ENCODE data around the gene MAGEB10. TPM values are rescaled to one million over a fixed set of nuclear protein-coding genes. Genes with fewer than 3 reads are reported as not detected.

MAGEB10 gene
- polyA plus RNA-seq, 1 experiment = not detected

DNA sequence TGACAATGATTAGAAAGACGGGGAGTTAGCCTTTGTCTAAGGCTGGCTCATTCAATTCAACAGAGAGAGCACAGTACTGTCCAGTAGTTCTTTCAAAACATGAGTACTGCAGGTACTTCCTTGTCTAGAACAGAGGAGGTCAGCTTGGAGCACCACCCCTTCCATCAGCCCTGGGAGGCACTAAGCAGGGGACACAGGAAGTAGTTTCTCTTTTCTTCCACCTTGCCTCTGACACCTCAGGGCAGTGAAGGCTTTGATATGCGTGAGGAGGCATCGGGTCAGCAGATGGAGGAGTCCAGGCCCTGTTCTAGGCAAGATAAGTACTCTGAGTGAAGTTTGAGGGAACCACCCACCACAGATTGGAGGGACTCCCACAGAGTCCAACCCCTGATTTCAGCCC, 33.1 kb downstream of the MAGEB10 start:
- H3K36me3 ChIP-seq (ENCODE audit: control insufficient read depth, insufficient read depth, low read length) = no peaks in the 10 kb centered on the region
- no peak overlapping the region for H3K4me3 ChIP-seq (ENCODE audit: low read depth, low read length)
- ChIA-PET POLR2A (no interaction called here), CTCF (no interaction called here)
- DNase-seq (ENCODE audit: low read depth) = no peak
- no peaks in the 10 kb centered on the region for H3K27me3 ChIP-seq (ENCODE audit: control insufficient read depth, insufficient read depth, low read length)
- TF ChIP-seq CTCF (IDR thresholded peaks at IDR 0.05; ENCODE audit: insufficient read depth, low read depth, low read length) = no peak

GRCh38 chrX:27842859-27843258, 35.1 kb downstream of the MAGEB10 start:
- ChIA-PET POLR2A (no interaction called here), CTCF (no interaction called here)
- Histone ChIP-seq H3K4me3 (ENCODE audit: low read depth, low read length) (no peak overlapping the region), H3K36me3 (ENCODE audit: control insufficient read depth, insufficient read depth, low read length) (no peaks in the 10 kb centered on the region), H3K27me3 (ENCODE audit: control insufficient read depth, insufficient read depth, low read length) (no peaks in the 10 kb centered on the region)
- TF ChIP-seq CTCF (IDR thresholded peaks at IDR 0.05; ENCODE audit: insufficient read depth, low read depth, low read length) = no peak
- no peak for DNase-seq (ENCODE audit: low read depth)

DNA sequence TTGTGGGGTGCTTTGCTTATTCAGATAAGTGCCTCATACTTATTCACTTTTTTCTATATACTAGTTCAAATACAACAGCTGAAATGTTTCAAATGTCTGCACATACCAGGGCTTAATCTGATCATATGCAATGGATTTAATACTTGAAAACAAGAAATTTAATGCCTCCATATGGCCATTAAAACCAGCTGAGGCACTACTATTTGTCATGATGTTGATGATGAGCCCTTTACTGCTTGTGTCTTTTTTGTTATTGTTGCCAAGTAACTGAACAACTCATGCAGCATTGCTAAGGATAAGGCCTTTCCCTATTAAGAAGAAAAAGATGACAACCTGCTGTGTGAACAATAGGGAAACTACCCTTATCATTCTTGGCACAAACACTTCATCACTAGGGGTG, 52.5 kb downstream of the MAGEB10 start:
- no peak for DNase-seq (ENCODE audit: low read depth)
- ChIA-PET CTCF (no interaction called here), POLR2A (no interaction called here)

DNA sequence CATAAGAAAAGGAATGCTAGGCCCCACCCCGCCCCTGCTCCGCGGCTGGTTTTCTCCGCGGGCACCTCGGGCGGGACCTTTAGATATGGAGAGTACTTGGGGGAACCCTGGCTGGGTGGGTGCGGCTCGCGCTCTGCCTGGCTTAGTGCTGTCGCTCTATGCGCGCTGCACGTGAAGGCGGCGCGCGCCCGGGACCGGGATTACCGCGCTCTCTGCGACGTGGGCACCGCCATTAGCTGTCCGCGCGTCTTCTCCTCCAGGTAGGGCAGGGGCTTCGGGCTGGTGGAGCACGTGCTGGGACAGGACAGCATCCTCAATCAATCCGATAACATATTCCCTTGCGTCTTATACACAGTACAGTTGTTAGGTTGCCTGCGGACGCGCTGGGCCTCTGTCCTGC, 56.0 kb downstream of the MAGEB10 start:
- no peaks in the 10 kb centered on the region for H3K36me3 ChIP-seq (ENCODE audit: control insufficient read depth, insufficient read depth, low read length)
- no peaks in the 10 kb centered on the region for H3K27me3 ChIP-seq (ENCODE audit: control insufficient read depth, insufficient read depth, low read length)
- no peak overlapping the region for H3K4me3 ChIP-seq (ENCODE audit: low read depth, low read length)
- ChIA-PET CTCF (no interaction called here), POLR2A (no interaction called here)
- no peak for TF ChIP-seq CTCF (IDR thresholded peaks at IDR 0.05; ENCODE audit: insufficient read depth, low read depth, low read length)
- DNase-seq (ENCODE audit: low read depth) = no peak

More for the DNA sequence above, 52.5 kb downstream of the MAGEB10 start:
- no peaks in the 10 kb centered on the region for H3K36me3 ChIP-seq (ENCODE audit: control insufficient read depth, insufficient read depth, low read length)
- TF ChIP-seq CTCF (IDR thresholded peaks at IDR 0.05; ENCODE audit: insufficient read depth, low read depth, low read length) = no peak
- no peaks in the 10 kb centered on the region for H3K27me3 ChIP-seq (ENCODE audit: control insufficient read depth, insufficient read depth, low read length)
- H3K4me3 ChIP-seq (ENCODE audit: low read depth, low read length) = no peak overlapping the region

Other genes starting within 250 kb of the MAGEB10 start
- not detected in 2 replicates for gene DCAF8L2, start 217.6 kb upstream of the MAGEB10 start, polyA plus RNA-seq (2011; rRNA removed)
- not detected in 2 replicates for gene DCAF8L1, start 173.5 kb downstream of the MAGEB10 start, polyA plus RNA-seq (2011; rRNA removed)